Inflammatory macrophage treated with lipopolysaccharide for 4 hours (primary cell): ENCODE results near the gene BTG2.
"Not testable (repeated sequence)": the region's sequence is repeated elsewhere in the genome, so short reads cannot be mapped to it uniquely, and the experiment has no call there.

ENCODE experiments used
- DNase-seq: peaks from one replicate; pipeline ENCODE4 v3.0.0-alpha.2; 2020

BTG2 gene

GRCh38 chr1:203304919-203305808 lies at the start of gene BTG2:
Gene BTG2, plus strand, starts transcription at chr1:203305519. Its CDS starts 88 bp downstream, at chr1:203305607.
- peak; percentile 95 for DNase-seq

- peak; percentile 33 for DNase-seq
Observed at GRCh38 chr1:203256636-203257035, 48.7 kb upstream of the BTG2 start.

- DNase-seq: no peak
Observed at GRCh38 chr1:203263496-203263895, 41.8 kb upstream of the BTG2 start.

GRCh38 chr1:203264052-203264501 lies 41.2 kb upstream of the BTG2 start:
- DNase-seq: no peak

GRCh38 chr1:203265541-203265940 lies 39.8 kb upstream of the BTG2 start:
- no peak for DNase-seq

- not testable (repeated sequence) for DNase-seq
Observed at GRCh38 chr1:203266140-203266539, 39.2 kb upstream of the BTG2 start.

GRCh38 chr1:203267347-203267846 lies 37.9 kb upstream of the BTG2 start:
- peak; percentile 86 for DNase-seq

GRCh38 chr1:203267912-203268311 lies 37.4 kb upstream of the BTG2 start:
- no peak for DNase-seq

GRCh38 chr1:203268901-203269653 lies 36.2 kb upstream of the BTG2 start:
- peak; percentile 70 for DNase-seq

GRCh38 chr1:203269654-203270020 lies 35.7 kb upstream of the BTG2 start:
- DNase-seq: no peak

GRCh38 chr1:203270448-203270847 lies 34.9 kb upstream of the BTG2 start:
- no peak for DNase-seq

- DNase-seq: peak; percentile 81
Observed at GRCh38 chr1:203271018-203271743, 34.1 kb upstream of the BTG2 start.

- no peak for DNase-seq
Observed at GRCh38 chr1:203271962-203272632, 33.2 kb upstream of the BTG2 start.

- DNase-seq: no peak
Observed at GRCh38 chr1:203272633-203273205, 32.6 kb upstream of the BTG2 start.

- DNase-seq: peak; percentile 83
Observed at GRCh38 chr1:203273206-203273868, 32.0 kb upstream of the BTG2 start.

GRCh38 chr1:203273869-203274602 lies 31.3 kb upstream of the BTG2 start:
- peak; percentile 74 for DNase-seq

- DNase-seq: peak; percentile 77
Observed at GRCh38 chr1:203274603-203275381, 30.5 kb upstream of the BTG2 start.

- no peak for DNase-seq
Observed at GRCh38 chr1:203275656-203276272, 29.6 kb upstream of the BTG2 start.

- DNase-seq: no peak
Observed at GRCh38 chr1:203276408-203276807, 28.9 kb upstream of the BTG2 start.
